Effector memory CD8-positive, alpha-beta T cell (primary cell): ENCODE results near the gene SMIM3.

Source experiments
- ATAC-seq: fragments of 150-1000 bp; cut with Tn5 transposase; replicated peaks from 2 replicates; pipeline ENCODE4 v1.10.0; 2021; ENCODE audit warnings: mild to moderate bottlenecking, moderate library complexity
- DNase-seq, 3 experiments: peaks; one replicate each; pipeline ENCODE4 v3.0.0; 2021
- H3K27ac Mint-ChIP-seq, 2 donors: one replicate each; pipeline ENCODE4 v1.8.0; 2022; ENCODE audit warnings: mild to moderate bottlenecking in 2 of 2, mixed read lengths in 2 of 2, moderate library complexity in 2 of 2
- H3K27me3 Mint-ChIP-seq, 2 donors: one replicate each; pipeline ENCODE4 v1.8.0; 2022; ENCODE audit warnings: mixed read lengths in 2 of 2
- H3K36me3 Mint-ChIP-seq: one replicate; pipeline ENCODE4 v1.8.0; 2022; ENCODE audit warnings: mild to moderate bottlenecking, moderate library complexity, mixed read lengths; ENCODE audit not compliant: insufficient read depth
- H3K4me1 Mint-ChIP-seq, 2 donors: one replicate each; pipeline ENCODE4 v1.8.0; 2022; ENCODE audit warnings: low read depth in 2 of 2, mixed read lengths in 2 of 2
- H3K4me3 Mint-ChIP-seq, 2 donors: one replicate each; pipeline ENCODE4 v1.8.0; 2022; ENCODE audit warnings: mild to moderate bottlenecking in 2 of 2, mixed read lengths in 2 of 2, moderate library complexity in 2 of 2
- H3K9me3 Mint-ChIP-seq, 2 donors: one replicate each; pipeline ENCODE4 v1.8.0; 2022; ENCODE audit warnings: mixed read lengths in 2 of 2

The SMIM3 gene

GRCh38 chr5:150757087-150757649 is 21.4 kb upstream of the SMIM3 start:
- Mint-ChIP-seq H3K27ac (no peak overlapping the region), H3K4me3 (no peak overlapping the region), H3K27me3 (peaks cover 0 to under 1% of the 10 kb centered on the region in 2 donors), H3K36me3 (peaks cover 45% of the 10 kb centered on the region), H3K4me1 (peaks cover 18 to 27% of the 10 kb centered on the region in 2 donors), H3K9me3 (no peaks in the 10 kb centered on the region)
- ATAC-seq: no peak
- DNase-seq: no peak

- peaks cover 16 to 27% of the 10 kb centered on the region in 2 donors for H3K4me1 Mint-ChIP-seq
- no peaks in the 10 kb centered on the region for H3K9me3 Mint-ChIP-seq
- ATAC-seq (peak; percentile 6), DNase-seq (no peak)
- H3K27ac Mint-ChIP-seq: no peak overlapping the region
- H3K27me3 Mint-ChIP-seq: peaks cover 8 to 10% of the 10 kb centered on the region in 2 donors
- no peak overlapping the region for H3K4me3 Mint-ChIP-seq
- H3K36me3 Mint-ChIP-seq: peaks cover 35% of the 10 kb centered on the region
Observed at GRCh38 chr5:150758203-150758530, 20.4 kb upstream of the SMIM3 start.

GRCh38 chr5:150758531-150759333 is 19.8 kb upstream of the SMIM3 start, which contains the start of gene DCTN4:
Gene DCTN4, minus strand, starts transcription at chr5:150759017. Its CDS starts 24 bp downstream, at chr5:150758993.
- H3K4me3 Mint-ChIP-seq: peak within 1 kb of the TSS in 1 of 2 donors; percentile 27
- H3K27me3 Mint-ChIP-seq: peaks cover 13 to 16% of the 10 kb centered on the region in 2 donors
- DNase-seq (peak; percentile 89 to 90 (median 89)), ATAC-seq (peak; percentile 91)
- H3K9me3 Mint-ChIP-seq: no peaks in the 10 kb centered on the region
- no peak within 1 kb of the TSS for H3K27ac Mint-ChIP-seq
- H3K4me1 Mint-ChIP-seq: peaks cover 14 to 22% of the 10 kb centered on the region in 2 donors
- H3K36me3 Mint-ChIP-seq: peaks cover 30% of the 10 kb centered on the region

DNA sequence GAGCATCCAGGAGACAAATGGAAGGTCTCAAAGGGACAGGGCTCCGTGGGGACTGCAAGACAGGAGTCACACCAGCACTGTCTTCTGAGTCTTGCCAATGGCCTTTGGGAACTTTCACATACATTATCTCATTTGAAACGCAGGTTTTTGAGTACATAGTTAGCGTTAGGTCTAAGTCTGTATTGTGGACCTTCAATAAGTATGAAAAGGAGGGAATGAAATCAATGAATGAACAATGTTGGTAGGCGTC is 19.3 kb upstream of the SMIM3 start:
- no peak for ATAC-seq
- Mint-ChIP-seq H3K9me3 (no peaks in the 10 kb centered on the region), H3K27ac (no peak overlapping the region), H3K4me3 (no peak overlapping the region), H3K4me1 (peaks cover 14 to 18% of the 10 kb centered on the region in 2 donors), H3K27me3 (peaks cover 13 to 16% of the 10 kb centered on the region in 2 donors), H3K36me3 (peaks cover 24% of the 10 kb centered on the region)
- no peak for DNase-seq

- Mint-ChIP-seq H3K27me3 (peaks cover 16 to 21% of the 10 kb centered on the region in 2 donors), H3K36me3 (peaks cover under 1% of the 10 kb centered on the region), H3K4me1 (peaks cover 7 to 13% of the 10 kb centered on the region in 2 donors), H3K27ac (no peak overlapping the region), H3K4me3 (no peak overlapping the region), H3K9me3 (no peaks in the 10 kb centered on the region)
- ATAC-seq (no peak), DNase-seq (no peak)
Observed at GRCh38 chr5:150762211-150762610, 16.3 kb upstream of the SMIM3 start.

DNA sequence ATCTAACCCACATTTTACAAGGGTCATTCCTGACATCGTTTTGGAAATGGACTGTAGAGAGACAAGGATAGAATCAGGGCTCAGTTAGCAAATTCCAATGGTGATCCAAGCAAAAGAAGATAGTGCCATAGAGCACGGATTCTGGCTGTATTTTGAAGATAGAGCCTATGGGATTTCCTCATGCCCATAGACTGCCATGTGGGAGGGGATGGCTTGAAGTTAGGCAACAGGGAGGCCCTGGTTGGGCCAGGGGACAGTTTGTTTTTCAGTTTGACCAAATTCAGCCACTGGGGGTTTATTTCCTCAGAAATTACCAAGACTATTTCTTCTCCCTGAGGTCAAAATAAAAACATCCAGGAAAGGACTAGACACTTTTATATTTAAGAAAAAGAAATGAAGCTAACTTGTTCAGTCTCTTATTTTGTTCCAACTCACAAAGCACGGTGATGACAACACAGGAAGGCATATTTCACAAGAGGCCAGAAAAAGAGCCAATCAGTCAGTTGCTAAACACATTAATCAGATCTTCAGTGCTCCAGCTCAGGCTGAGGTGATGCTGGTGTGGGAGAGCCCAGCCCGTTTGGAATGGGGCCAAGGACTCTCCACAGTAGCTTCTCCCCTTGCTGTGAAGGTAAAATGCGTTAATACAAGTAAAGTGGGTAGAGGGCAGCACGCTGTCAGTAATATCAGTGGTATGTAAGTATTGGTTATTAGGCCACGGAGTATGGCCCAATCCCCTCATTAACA is 15.4 kb upstream of the SMIM3 start:
- Mint-ChIP-seq H3K9me3 (no peaks in the 10 kb centered on the region), H3K27ac (no peak overlapping the region), H3K27me3 (peaks cover 21 to 24% of the 10 kb centered on the region in 2 donors), H3K36me3 (no peaks in the 10 kb centered on the region), H3K4me1 (peaks cover 4 to 8% of the 10 kb centered on the region in 2 donors), H3K4me3 (no peak overlapping the region)
- ATAC-seq (no peak), DNase-seq (no peak)

DNA sequence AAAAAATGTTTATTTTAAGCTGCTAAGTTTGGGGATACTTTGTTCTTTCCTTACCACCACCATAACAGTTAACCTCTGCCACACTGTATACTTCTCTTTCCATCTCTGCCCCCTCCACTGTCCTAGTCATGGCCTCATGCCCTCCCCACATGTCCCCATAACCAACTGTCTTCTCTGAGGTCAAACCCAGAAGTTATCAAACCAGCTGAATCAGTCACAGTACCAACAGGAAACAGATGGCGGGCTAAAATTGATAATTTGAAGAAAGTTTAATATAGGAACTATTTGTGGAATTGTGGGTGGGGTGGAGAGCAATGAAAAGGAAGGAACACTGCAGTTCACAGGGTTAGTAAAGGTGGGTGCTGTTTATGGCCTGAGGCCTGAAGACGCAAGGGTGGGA is 14.0 kb upstream of the SMIM3 start:
- no peak for ATAC-seq
- Mint-ChIP-seq H3K27me3 (peaks cover 21 to 24% of the 10 kb centered on the region in 2 donors), H3K4me1 (peaks cover 0 to 3% of the 10 kb centered on the region in 2 donors), H3K36me3 (no peaks in the 10 kb centered on the region), H3K4me3 (no peak overlapping the region), H3K27ac (no peak overlapping the region), H3K9me3 (no peaks in the 10 kb centered on the region)
- DNase-seq: no peak

DNA sequence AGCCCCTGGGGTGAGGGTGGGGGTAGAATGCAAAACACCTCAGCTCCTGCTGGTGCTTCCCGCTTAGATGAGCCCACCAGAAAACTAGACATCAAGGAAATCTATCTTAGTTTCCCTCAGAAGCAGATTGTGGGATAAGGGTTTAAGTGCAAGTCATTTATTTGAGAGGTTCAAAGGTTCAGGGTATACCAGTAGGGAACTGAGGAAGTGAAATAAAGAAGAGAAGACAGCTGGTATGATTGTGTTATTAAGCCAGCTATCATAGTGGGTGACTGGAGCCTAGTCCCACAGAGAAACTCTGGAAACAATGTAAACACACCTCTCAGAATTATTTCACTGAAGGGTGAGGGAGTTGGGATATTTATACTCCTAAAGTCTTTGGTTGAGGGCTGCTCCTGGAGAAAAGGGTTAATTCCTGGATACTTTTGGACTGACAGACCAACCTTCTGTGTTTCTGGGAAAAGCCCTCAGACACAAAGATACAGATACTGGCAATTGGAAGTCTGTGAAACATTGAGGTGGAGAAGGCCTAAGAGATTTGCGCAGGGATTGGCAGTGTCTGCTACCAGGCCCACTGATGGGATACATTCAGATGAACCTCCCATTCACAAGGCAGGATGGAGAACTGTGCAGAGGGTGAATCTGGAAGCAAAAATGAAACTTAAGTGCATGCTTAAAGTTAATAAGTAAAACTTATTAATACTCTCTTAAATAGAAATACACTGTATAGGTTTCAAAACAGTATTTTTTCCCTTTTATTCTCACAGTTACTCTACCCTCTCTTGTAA is 13.4 kb upstream of the SMIM3 start:
- Mint-ChIP-seq H3K4me1 (no peaks in the 10 kb centered on the region), H3K36me3 (no peaks in the 10 kb centered on the region), H3K27ac (no peak overlapping the region), H3K27me3 (peaks cover 24 to 26% of the 10 kb centered on the region in 2 donors), H3K4me3 (no peak overlapping the region), H3K9me3 (no peaks in the 10 kb centered on the region)
- DNase-seq (no peak), ATAC-seq (no peak)

DNA sequence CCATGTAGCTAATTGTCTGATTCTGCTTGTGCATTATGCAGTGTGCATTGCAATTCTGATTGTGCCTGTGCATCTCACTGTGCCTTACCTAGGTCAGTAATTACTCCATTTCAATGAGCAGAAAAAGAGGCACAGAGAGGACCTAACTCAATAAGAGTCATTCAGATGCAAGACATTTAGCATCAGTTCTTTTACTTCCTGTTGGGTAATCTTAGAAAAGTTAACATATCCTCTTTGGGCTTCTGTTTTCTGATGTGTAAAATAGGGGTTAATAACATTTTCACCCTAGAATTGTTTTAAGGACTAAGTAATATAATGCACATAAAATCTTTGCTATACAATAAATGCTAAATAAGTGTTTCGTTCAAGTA is 12.8 kb upstream of the SMIM3 start:
- H3K9me3 Mint-ChIP-seq: no peaks in the 10 kb centered on the region
- H3K27me3 Mint-ChIP-seq: peaks cover 24 to 31% of the 10 kb centered on the region in 2 donors
- ATAC-seq (no peak), DNase-seq (no peak)
- no peaks in the 10 kb centered on the region for H3K4me1 Mint-ChIP-seq
- H3K36me3 Mint-ChIP-seq: no peaks in the 10 kb centered on the region
- no peak overlapping the region for H3K4me3 Mint-ChIP-seq
- H3K27ac Mint-ChIP-seq: no peak overlapping the region

DNA sequence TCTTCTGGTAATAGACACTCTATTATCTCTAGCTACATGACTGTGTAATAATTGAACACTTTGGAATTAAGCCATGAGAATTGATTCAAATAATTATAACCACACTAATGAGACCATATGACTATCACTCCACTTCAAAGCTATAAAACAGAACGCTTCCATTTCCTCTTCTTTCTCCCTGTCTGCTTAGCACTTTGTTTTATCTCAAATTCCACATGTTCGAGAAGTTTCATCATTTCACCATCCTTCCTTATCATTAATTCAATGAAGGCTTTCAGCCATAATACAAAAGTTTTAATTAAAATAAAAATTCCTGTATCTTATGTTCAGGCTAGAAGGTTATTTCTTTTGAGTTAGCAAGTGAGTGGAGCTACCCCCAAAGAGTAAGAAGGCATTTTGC is 12.3 kb upstream of the SMIM3 start:
- ATAC-seq (no peak), DNase-seq (no peak)
- Mint-ChIP-seq H3K9me3 (no peaks in the 10 kb centered on the region), H3K27me3 (peaks cover 25 to 36% of the 10 kb centered on the region in 2 donors), H3K4me3 (no peak overlapping the region), H3K27ac (no peak overlapping the region), H3K4me1 (no peaks in the 10 kb centered on the region), H3K36me3 (no peaks in the 10 kb centered on the region)

- Mint-ChIP-seq H3K4me3 (no peak overlapping the region), H3K9me3 (no peaks in the 10 kb centered on the region), H3K4me1 (no peaks in the 10 kb centered on the region), H3K27me3 (peaks cover 26 to 33% of the 10 kb centered on the region in 2 donors), H3K36me3 (no peaks in the 10 kb centered on the region), H3K27ac (no peak overlapping the region)
- DNase-seq: no peak
- no peak for ATAC-seq
Observed at GRCh38 chr5:150771034-150771795, 7.3 kb upstream of the SMIM3 start.

DNA sequence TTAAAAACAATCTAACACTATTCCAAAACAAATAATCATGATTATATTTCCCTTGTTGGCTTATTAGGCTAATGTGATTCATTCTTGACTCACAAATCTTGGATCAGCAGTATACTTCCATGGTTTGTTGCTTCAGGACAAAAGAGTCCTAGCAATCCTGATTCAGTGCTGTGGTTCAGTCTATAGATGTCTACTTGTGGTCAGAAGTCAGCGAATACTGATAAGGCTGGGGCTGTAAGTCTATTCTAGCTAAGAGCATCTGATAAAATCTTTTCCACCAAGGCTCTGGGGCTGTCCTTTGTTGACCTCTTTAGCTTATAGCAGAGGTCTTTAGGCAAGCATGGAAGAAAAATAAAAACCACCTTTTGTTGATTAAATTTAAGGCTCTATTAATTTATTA is 4.4 kb upstream of the SMIM3 start:
- Mint-ChIP-seq H3K27me3 (peaks cover 14 to 33% of the 10 kb centered on the region in 2 donors), H3K4me1 (peaks cover 0 to 5% of the 10 kb centered on the region in 2 donors), H3K27ac (no peak overlapping the region), H3K4me3 (no peak overlapping the region), H3K9me3 (no peaks in the 10 kb centered on the region), H3K36me3 (peaks cover 2% of the 10 kb centered on the region)
- ATAC-seq (no peak), DNase-seq (no peak)

DNA sequence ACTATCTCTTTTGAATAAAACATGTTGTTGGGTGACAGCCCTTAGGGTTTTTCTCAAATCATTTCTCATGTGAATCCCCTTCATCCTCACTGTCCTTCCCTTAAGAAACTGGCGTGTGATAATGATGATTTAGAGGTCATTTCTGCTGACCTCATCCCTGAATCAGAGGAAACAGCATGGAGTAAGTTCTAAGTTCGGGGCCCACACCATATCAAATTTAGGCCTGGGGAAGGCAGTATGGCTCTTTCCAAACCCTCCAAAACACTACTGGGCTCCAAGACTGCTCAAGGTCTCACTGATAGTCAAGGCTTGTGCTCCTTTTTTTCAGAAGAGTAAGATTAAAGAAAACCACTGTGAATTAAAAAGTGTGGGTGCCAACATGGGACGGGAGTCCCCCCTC is 872 bp upstream of the SMIM3 start:
- Mint-ChIP-seq H3K4me1 (peaks cover 18 to 22% of the 10 kb centered on the region in 2 donors), H3K27me3 (peaks cover 8 to 12% of the 10 kb centered on the region in 2 donors), H3K27ac (peak overlapping the region; percentile 85 to 94), H3K4me3 (peak overlapping the region; percentile 93 to 97), H3K36me3 (peaks cover 3% of the 10 kb centered on the region), H3K9me3 (no peaks in the 10 kb centered on the region)
- DNase-seq (no peak), ATAC-seq (no peak)
